Activated naive CD8-positive, alpha-beta T cell treated with anti-CD3 and anti-CD28 coated beads, Interleukin-2, amount 50 U/mL, for 16 hours (primary cell): Measurements from ENCODE around the gene CTXN2.

Source experiments
- DNase-seq: peaks from one replicate; pipeline ENCODE4 v3.0.0-alpha.2; 2020; ENCODE audit warnings: low read depth, low spot score

Gene CTXN2

DNA sequence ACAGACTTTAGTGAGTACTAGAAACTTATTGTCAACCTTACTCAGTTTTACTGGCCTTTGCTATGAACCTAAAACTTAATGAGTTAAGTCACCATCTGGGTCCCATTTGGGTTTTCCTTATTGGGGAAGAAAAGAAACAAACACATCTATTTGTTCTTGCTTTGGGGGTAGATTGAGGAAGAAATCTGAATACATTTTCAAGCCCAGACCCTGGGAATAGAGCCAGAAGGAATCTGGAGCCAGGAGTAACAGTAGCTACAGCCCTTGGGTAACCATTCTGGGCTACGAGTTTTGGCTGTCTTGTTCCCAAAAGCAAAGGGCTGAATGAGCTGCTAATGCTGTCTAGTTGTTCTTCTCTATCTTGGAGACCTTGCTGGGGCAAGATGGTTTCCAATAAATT is 31.2 kb downstream of the CTXN2 start:
- no peak for DNase-seq

DNA sequence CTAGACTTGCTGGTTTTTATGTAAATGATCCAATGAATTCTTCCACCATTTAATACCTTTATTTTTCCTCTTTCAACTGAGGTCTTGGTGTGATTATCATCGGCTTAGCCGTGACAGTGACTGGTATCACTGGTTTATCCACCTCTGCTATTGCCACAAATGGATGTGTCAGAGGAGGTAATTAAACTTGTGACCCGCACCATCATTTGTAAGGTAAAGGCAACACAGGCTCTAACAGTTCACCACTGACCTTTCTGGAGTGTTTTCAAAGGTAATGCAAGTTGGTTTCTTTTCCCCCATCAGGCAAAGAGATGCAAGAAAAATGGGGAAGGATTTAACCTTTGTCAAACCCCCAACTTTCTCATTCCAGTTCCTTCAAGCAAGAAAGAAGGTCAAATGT is 34.3 kb downstream of the CTXN2 start:
- DNase-seq, result no peak

GRCh38 chr15:48230498-48230897 is 39.0 kb downstream of the CTXN2 start:
- DNase-seq, result no peak

DNA sequence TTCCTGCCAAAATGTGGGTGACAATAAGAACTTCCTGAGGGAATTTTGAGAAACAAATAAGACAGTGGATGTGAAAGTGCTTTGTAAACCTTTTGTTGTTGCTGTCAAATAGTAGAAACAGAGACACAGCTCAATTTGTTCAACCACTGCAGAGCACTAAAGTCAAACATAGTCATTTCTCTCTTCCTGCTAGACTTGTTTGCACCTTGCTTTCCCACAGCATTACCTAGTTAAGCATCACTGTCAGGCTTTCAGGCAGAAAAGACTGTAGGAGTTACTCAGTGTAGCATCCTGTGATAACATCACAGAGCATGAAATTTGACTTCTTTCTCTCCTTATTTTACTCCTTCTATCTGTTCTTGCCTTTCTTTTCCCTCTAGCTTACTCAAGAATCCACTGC is 41.8 kb downstream of the CTXN2 start:
- no peak for DNase-seq

GRCh38 chr15:48239334-48239733 is 47.9 kb downstream of the CTXN2 start:
- no peak for DNase-seq

GRCh38 chr15:48242015-48242414 is 50.5 kb downstream of the CTXN2 start:
- no peak for DNase-seq

- no peak for DNase-seq
These were observed 51.1 kb downstream of the CTXN2 start for GRCh38 chr15:48242535-48242934.

DNA sequence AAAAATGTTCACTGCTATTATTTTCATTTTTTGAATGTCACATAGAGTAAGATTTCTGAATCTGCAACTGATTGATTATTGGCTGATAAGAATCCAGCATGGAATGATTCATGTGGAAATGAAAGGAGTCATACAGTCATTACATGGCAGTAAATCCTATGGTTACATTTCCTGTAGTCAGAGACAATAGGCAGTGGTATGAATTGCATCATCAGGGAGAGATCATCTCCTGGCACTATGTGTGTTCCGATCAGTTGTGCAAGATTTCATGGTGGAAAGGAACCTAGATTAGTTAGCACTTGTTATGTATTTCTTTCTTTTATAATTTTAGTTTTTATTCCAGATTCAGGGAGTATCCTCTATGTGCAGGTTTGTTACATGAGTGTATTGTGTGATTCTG is 53.5 kb downstream of the CTXN2 start:
- DNase-seq, result no peak

GRCh38 chr15:48248414-48248813 is 56.9 kb downstream of the CTXN2 start:
- DNase-seq, result no peak

GRCh38 chr15:48250640-48251076 is 59.2 kb downstream of the CTXN2 start:
- no peak for DNase-seq

DNA sequence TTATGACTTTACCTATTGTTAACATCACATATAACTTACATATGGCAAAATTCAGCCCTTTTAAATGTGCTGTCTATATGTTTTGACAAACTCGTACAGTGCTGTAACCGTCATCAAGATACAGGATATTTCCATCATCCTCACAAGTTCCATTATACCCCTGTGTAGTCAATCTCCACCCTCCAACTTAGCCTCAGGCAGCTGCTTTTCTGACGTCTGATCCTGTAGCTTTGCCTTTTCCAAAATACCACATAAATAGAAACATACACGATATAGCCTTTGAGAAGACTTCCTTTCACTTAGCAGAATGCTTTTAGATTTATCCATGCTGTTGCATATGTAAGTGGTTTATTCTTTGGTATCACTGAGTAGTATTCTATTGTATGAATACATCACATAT is 61.7 kb downstream of the CTXN2 start:
- DNase-seq, result no peak
